IPS-NIHi11 (cell line): ENCODE measurements around the gene IL1RAPL1.
"Not testable (repeated sequence)": the region's sequence is repeated elsewhere in the genome, so short reads cannot be mapped to it uniquely, and the experiment has no call there.

Source experiments
- DNase-seq: peaks from one replicate; pipeline ENCODE4 v3.0.0; 2012; ENCODE audit warnings: mixed read lengths, low spot score

IL1RAPL1 gene

GRCh38 chrX:28628120-28628519 is 40.9 kb downstream of the IL1RAPL1 start:
- no peak for DNase-seq

GRCh38 chrX:28638775-28639174 is 51.5 kb downstream of the IL1RAPL1 start:
- no peak for DNase-seq

- DNase-seq = no peak
Observed at GRCh38 chrX:28639451-28639850, 52.2 kb downstream of the IL1RAPL1 start.

- DNase-seq = no peak
Observed at GRCh38 chrX:28649541-28649940, 62.3 kb downstream of the IL1RAPL1 start.

DNA sequence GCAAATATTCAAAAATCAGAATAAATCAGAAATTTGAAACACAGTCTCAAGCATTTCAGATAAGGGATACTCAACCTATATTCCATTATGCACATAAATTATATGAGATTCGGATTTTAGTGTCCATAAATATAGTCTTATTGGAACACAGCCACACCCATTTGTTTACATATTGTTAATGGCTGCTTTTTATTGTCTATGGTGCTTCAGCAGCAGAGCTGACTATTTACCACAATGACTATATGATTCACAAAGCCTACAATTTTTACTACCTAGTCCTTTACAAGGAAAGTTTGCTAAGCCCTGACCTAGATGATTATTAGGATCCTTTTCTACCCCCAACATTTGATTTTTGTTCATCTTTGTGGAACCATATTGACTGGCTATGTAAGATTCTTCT is 63.9 kb downstream of the IL1RAPL1 start:
- no peak for DNase-seq

- no peak for DNase-seq
Observed at GRCh38 chrX:28659269-28659668, 72.0 kb downstream of the IL1RAPL1 start.

DNA sequence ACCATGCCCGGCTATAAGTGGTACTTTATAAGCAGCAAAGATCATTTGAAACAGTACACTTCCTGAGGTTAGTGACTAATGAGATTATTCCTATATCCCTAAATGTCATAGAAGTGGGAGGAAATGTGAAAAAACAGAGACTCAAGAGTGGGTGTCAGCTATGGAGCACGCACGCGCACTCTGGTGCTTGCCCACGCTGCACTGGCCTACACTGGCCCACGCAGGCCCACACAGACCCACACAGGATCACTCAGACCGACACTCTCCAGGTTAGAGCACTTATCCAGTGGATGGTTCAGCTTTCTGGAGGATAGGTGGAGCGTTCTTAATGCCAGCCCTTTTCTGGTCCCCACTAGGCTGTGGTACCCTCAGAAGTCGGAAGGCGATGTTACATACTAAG is 78.5 kb downstream of the IL1RAPL1 start:
- DNase-seq = no peak

- no peak for DNase-seq
Observed at GRCh38 chrX:28668303-28668702, 81.1 kb downstream of the IL1RAPL1 start.

- DNase-seq = no peak
Observed at GRCh38 chrX:28668957-28669356, 81.7 kb downstream of the IL1RAPL1 start.

DNA sequence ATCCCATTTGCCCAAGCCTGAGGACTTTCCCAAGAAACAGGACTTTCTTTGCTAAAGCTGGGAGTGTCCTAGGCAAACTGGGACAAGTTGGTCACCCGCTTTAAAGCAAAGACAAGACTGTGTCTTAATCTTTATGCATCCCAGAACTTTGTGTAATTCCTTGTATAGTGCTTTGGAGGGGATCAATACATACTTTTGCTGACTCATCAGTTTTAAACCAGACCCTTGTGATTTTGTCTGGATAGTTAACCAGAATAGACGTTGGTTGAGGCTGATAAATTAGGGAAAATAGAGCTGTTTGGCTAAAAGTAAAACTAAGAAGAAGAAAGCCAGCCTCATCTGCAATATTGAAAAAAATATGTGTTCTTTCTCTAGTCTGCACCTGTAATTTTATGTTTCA is 82.8 kb downstream of the IL1RAPL1 start:
- no peak for DNase-seq

- DNase-seq = peak; percentile 7
Observed at GRCh38 chrX:28675173-28675572, 87.9 kb downstream of the IL1RAPL1 start.

GRCh38 chrX:28693101-28693500 is 105.9 kb downstream of the IL1RAPL1 start:
- no peak for DNase-seq

- DNase-seq = no peak
Observed at GRCh38 chrX:28697732-28698131, 110.5 kb downstream of the IL1RAPL1 start.

- DNase-seq = no peak
Observed at GRCh38 chrX:28701222-28701621, 114.0 kb downstream of the IL1RAPL1 start.

GRCh38 chrX:28706964-28707363 is 119.7 kb downstream of the IL1RAPL1 start:
- DNase-seq = no peak

GRCh38 chrX:28709421-28709820 is 122.2 kb downstream of the IL1RAPL1 start:
- DNase-seq = no peak

DNA sequence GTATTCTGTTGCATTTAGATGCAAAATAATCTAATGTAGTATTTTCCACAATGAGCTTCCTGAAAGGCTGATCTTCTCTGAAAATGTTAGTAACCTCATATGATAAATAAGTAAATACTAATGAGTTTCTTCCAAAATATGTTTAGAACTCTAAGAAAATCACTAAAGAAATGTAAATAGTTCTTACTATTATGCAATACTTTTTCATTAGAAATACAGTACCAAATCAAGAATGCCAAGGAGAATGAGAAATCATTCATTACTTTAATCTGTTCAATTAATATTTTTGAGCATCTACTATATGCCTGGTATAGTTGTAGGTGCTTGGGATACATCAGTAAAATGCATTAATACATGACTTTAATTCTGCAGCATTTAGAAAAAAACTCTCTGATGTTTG is 130.6 kb downstream of the IL1RAPL1 start:
- DNase-seq = no peak

GRCh38 chrX:28718450-28718849 is 131.2 kb downstream of the IL1RAPL1 start:
- no peak for DNase-seq

GRCh38 chrX:28719620-28720019 is 132.4 kb downstream of the IL1RAPL1 start:
- no peak for DNase-seq

GRCh38 chrX:28752330-28752729 is 165.1 kb downstream of the IL1RAPL1 start:
- DNase-seq = no peak

GRCh38 chrX:28756175-28756574 is 168.9 kb downstream of the IL1RAPL1 start:
- no peak for DNase-seq

DNA sequence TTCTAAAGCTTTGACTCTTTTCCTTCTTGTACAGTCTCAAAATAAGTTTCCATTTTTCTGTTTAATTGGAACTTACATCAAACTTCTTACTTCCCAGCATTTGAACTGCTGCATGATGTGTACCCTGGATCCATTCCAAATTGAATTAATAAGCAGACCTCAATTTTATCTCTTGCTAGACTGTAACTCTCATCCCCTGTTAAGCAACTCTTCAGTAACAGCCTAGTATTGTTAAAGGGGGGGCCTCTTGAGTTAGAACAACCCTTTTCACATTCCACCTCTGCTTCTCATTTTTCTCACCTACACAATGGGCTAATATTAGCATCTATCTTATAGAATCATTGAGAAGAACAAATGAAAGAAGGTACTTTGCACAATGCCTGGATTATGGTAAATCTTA is 169.4 kb downstream of the IL1RAPL1 start:
- no peak for DNase-seq

GRCh38 chrX:28757290-28757689 is 170.0 kb downstream of the IL1RAPL1 start:
- DNase-seq = no peak

GRCh38 chrX:28766561-28766960 is 179.3 kb downstream of the IL1RAPL1 start:
- DNase-seq = not testable (repeated sequence)

DNA sequence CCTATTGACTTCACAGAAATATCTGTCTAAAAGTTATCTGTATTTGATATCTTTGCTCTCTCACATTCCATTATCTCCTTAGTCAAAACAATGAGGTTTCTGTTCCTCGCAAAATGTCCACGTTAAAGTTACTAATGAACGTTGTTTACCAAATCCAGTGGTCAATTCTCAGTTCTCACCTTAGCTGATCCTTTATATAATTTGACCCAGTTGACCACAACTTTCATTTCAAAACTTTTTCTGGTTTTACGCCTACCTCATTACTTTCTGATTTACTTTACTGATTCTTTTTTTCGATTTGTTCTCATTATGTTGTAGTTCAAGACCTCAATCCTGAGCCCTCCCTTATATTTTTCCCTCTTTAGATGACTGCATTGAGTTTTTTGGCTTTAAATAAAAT is 186.6 kb downstream of the IL1RAPL1 start:
- no peak for DNase-seq
